ENCODE results near the gene SPHKAP. TPM values are rescaled to one million over a fixed set of nuclear protein-coding genes. Genes with fewer than 3 reads are reported as not detected.
"Not testable (repeated sequence)": the region's sequence is repeated elsewhere in the genome, so short reads cannot be mapped to it uniquely, and the experiment has no call there.

Gene SPHKAP
- total RNA-seq, 1 donor from 2014 or later: not detected

DNA sequence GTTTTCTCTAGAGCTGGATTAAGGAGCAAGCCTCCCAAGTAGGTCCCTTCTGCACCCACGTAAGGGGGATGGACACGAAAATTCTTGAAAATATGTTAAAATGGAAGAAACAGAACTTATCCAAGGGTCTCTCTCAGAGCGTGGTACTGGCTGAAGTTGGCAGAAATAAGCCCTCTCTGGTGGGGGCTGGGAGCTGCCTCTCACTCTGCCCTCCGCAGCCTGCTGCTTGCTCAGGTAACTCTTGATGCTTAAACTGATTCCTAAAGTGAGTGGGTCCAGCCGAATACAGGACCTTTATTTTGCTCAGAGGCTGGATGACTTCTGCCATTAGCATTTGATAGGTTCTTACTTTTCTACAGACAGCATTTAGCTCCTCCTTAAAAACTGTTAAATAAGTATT is 78.1 kb downstream of the SPHKAP start:
- no peak for DNase-seq (ENCODE audit: low spot score)

DNA sequence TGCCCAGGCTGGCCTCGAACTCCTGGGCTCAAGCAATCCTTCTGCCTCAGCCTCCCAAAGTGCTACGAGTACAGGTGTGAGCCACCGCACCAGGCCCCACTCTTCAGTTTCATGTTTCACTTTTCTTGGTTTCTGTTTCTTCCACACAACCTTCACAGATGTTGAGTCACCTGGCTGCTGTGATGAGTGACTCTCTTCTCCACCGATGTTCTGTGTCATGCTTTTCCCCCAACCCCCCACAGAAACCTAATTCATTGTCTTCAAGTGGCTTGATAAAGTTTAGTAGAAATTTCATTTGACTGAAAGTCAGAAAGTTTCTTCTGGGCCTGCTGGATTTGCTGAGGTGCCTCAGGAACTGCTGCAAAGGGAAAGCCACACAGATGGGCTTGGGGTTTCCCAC is 78.5 kb downstream of the SPHKAP start:
- DNase-seq (ENCODE audit: low spot score): no peak

DNA sequence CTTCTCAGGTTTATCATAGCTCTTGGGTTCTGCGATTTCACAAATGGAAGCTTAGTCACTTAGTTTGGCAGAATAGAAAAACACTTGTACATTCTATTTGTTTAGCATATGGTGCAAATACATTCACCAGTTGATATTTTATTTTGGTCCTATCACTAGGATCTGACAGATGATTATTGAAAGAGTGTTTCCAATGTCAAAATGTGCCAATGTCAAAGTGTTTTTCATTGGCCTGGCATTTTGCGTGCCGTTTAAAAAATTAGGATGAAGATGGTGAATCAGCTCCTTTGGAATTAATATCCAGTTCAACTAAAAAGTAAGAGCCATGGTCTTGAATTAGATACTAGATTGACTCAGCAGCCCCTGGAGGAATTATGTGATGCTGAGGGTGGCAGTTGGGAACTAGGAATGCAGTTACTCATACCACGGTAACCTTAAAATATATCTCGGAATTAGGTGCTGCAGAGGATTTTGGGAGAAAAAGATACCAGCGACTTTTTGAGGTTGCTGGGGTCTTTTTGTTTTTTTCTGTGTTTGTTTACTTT is 87.0 kb downstream of the SPHKAP start:
- DNase-seq (ENCODE audit: low spot score): no peak

DNA sequence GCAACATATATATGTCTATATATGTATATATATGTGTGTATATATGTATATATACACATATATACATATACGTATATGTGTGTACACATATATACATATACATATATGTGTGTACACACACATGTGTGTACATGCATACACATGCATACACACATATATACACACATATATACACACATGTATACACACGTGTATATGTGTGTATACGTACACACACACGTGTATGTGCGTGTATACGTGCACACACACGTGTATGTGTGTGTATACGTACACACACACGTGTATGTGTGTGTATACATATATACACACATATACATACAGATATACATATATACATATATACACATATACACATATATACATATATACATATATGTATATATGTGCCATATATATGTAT is 89.4 kb downstream of the SPHKAP start:
- no peak for DNase-seq (ENCODE audit: low spot score)

DNA sequence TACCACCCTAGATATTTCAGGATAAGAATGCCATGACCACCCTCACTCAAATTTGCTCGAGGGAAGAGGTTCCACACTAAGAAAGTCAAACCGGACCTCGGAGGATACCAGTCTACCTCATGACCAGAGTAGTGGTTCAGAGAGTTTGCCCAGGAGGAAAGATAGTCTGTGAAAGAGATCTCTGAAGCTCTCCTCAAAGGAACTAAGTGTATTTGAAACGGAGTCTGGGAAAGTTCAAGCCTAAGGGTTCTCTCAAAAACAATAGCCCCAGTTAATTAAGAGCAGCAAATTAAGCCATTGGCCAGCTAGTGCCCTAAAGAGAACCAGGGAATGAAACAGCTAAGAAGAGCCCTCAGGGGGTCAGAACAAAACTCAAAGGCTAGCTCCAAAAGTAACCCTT is 94.9 kb downstream of the SPHKAP start:
- DNase-seq (ENCODE audit: low spot score): no peak

DNA sequence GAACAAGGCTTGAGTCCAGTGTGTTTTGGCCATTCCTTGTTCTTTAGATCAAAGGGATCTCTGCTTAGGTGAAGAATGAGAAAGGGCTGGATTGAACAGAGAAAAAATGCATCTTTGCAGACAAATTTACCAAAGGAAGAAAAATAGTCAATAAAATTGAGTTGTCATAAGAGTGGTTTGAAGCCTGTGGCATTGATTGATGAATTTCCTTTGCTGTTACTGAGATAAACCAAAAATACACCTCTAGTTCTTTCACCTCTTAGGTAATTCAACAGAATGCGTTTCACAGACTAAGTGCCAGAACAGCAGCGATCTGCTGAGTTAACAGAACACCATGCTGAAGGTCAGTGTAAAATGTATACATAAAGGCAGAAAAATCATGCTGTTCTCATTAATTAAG is 96.8 kb downstream of the SPHKAP start:
- DNase-seq (ENCODE audit: low spot score): no peak

DNA sequence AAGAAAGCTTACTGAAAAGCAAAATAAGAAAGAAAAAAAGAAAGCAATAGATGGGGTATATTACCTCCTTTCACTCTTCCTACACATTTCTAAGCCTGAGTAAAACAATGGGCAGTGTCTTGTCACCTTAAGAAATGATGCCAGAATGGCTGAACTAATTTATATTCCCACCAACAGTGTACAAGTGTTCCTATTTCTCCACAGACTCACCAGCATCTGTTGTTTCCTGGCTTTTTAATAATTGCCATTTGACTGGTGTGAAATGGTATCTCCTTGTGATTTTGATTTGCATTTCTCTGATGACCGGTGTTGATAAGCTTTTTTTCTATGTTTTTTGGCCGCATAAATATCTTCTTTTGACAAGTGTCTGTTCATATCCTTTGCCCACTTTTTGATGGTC is 98.4 kb downstream of the SPHKAP start:
- DNase-seq (ENCODE audit: low spot score): no peak

DNA sequence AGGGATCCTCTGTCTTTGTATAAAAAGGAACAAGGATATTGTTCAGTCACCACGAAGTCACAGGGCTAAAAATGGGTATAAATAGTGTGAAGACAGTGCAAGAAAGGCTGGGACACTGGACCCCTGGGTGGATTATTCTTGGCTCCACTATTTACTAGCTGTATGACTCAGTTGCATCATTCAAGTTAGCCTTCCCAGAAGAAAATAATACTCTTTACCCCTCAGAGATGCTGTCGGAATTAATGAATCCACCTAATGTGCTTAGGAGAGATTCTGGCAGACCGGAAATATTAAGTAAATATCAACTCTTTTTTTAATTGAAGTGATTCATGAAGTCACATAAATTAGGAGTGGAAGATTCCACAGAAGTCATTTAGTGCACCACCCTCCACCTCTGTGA is 98.9 kb downstream of the SPHKAP start:
- DNase-seq (ENCODE audit: low spot score): no peak

DNA sequence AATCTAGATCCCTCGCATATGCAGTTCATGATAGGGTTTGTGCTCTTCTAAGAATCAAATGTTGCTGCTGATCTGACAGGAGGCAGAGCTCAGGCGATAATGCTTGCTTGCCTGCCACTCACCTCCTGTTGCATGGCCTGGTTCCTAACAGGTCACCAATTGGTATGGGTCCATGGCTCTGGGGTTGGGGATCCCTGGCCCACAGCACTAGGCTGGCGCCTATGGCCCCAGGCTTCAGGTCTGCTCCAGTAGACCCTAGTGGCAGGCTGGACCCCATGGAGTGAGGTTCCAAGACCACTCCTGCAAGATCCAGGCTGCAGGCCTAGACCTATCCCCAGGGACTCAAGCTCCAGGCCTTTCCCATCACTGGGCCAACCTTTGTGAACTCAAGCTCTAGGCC is 102.3 kb downstream of the SPHKAP start:
- no peak for DNase-seq (ENCODE audit: low spot score)

DNA sequence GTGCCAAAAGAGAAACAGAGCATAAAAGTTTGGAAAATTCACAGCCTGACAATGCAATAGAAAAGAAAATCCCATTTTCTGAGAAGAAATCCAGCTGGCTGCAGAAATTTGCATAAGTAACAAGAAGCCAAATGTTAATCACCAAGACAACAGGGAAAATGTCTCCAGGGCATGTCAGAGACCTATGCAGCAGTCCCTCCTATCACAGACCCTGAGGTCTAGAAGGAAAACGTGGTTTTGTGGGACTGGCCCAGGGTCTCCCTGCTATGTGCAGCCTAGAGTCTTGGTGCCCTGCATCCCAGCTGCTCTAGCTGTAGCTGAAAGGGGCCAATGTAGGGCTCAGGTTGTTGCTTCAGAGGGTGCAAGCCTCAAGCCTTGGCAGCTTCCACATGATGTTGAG is 104.8 kb downstream of the SPHKAP start:
- not testable (repeated sequence) for DNase-seq (ENCODE audit: low spot score)

DNA sequence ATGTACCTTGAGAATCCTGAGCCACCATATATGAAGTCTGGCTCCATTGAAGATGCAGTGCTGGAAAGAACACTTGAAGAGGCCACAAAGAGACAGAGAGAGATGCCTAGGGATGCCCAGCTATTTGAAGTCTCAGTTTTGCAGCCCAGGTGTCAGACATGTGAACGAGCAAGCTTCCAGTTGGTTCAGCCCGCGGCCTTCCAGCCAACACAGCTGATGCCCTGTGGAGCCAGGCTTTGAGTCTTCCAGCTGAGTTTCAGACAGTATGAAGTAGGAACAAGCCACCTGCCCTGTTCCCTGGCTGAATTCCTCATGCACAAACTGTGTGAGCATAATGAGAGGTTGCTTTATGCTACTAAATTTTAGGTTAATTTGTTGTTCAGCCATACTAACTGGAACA is 108.8 kb downstream of the SPHKAP start:
- no peak for DNase-seq (ENCODE audit: low spot score)

DNA sequence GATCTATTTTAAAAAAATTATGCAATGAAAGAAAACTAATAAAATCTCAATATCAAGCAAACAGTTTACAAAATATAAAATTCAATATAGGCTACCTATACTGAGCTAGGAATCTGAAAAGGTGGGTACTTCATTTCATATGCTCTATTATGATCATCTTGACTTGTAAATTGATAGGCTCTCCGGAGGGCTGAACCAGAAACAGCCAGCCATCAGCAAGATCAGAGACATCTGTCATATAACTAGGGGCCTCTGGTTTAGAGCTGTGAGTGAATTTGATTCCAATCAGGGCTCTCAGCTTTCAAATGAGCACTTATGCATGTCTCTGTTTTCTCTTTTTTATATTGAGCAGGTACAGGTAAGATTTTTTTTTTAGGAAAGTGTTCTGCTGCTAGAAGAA is 114.2 kb downstream of the SPHKAP start:
- no peak for DNase-seq (ENCODE audit: low spot score)

DNA sequence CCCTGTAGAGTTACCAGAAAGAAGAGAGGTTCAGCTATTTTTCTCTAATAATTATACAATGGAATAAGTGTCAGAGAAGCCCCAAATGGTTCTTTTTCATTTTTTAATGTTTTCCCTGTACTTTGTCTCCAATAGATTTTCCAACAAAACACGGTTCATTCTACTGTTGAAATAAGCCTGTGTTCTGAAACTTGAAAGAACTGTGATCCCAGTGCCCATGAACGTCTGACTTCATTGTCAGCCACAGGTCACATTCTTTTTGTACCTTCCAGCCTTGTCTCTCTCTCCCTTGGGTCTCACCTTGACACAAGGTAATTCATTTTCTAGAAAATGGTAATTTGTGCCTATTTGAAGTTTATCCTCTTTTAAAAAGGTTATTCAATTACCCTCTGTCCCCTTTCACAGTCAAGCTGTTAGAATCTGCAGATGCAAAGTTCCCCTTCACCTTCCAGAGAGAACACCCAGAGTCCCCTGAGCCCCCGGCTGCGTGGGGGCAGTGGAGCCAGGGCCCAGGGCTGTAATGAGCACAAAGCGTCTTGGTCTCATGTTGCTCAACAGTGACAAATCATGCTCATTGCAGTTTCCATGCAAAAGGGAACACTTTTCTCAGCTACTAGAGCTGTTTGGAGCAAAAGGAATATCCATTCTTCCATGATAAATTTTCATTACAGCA is 115.2 kb downstream of the SPHKAP start:
- DNase-seq (ENCODE audit: low spot score): no peak

DNA sequence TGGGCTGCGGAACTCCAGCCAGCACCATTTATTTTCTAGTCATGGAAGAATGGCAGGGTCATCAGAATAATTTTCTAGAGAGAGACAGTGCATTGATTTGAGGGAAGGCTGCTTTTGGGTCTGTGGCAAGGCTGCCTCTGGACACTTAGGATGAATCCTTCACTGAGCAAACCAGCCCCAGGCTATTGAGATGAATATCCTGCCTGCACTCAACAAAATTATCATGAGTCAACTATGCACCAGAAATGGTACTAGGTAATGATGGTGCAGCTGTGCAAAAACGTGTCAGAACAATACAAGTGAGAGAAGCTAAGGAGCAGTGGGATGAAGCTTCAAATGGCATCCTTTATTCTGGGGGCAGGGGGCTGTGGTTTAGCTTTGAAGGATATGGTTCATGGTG is 115.8 kb downstream of the SPHKAP start:
- DNase-seq (ENCODE audit: low spot score): no peak

DNA sequence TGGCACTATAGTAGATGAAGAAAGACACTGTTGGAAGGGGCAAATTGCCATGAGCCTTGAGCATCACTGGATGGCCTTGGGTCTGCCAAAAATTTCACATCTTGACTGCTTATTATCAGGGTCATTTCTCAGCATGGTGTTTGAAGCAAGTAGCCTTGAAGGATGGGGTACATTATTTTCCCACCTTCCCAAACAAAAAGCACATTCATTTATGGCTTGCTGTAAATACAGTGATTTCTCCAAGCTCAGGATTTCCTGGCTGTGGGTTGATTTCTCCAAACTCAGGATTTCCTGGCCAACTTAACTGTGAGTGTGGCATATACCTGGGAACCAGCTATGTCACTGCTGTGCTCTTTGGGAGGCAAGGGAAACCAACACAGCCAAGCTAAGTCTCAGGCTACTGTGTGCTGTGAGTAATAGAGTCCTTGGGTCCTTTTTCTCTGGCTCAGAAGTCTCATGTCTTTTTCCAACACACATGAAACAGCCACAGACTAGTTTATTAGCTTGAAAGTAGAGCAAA is 116.6 kb downstream of the SPHKAP start:
- DNase-seq (ENCODE audit: low spot score): no peak

DNA sequence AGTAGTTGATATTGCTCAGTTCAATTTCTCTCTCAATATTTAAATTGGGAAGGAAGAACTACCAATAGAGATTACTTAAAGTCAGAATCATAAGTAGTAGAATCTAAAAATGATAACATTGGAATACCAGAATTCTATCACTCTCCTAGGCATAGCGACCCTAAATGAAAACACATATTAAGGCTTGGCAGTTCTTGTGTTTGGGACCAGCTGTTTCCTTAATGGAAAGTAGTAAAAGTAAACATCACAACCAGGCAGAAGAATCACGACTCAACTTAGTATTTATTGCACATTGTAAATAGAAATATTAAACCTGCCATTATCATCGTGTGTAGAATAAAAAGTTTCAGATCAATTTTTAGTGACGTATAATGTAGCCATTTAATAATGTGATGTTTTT is 117.5 kb downstream of the SPHKAP start:
- no peak for DNase-seq (ENCODE audit: low spot score)

DNA sequence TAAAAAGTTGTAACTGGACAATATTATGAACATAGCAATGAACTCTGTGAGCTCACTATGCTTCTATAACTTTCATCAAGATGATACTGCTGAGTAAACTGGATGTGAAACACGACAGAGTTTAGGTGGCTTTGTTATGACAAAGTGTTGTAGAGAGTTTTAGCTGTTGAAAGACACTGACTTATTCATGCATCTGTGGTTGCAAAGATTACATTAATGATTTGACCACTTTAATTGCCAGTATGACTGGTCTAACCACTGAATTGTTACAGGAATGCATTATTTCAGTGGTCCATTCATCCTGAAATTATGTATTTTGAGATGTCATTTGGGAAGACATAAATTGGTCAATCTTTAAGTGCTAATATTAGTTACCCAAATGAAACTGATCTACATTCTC is 117.9 kb downstream of the SPHKAP start:
- DNase-seq (ENCODE audit: low spot score): no peak

DNA sequence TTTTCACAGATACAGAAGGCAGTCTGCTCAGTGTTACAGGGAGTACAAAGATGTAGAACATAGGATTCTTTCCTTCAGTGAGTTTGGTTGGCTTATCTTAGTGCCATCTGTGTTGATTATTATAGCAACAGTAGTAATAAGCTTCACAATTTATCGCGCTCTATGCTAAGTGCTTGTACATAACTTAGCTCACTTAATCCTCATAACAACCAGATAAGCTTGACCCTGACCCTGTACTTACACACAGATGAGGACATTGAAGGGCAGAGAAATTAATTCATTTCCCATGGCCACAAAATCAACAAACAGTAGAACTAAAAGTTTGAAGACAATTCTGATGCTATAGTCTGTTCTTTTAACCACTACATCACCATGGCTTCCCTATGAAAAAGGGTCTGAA is 121.8 kb downstream of the SPHKAP start:
- DNase-seq (ENCODE audit: low spot score): no peak

DNA sequence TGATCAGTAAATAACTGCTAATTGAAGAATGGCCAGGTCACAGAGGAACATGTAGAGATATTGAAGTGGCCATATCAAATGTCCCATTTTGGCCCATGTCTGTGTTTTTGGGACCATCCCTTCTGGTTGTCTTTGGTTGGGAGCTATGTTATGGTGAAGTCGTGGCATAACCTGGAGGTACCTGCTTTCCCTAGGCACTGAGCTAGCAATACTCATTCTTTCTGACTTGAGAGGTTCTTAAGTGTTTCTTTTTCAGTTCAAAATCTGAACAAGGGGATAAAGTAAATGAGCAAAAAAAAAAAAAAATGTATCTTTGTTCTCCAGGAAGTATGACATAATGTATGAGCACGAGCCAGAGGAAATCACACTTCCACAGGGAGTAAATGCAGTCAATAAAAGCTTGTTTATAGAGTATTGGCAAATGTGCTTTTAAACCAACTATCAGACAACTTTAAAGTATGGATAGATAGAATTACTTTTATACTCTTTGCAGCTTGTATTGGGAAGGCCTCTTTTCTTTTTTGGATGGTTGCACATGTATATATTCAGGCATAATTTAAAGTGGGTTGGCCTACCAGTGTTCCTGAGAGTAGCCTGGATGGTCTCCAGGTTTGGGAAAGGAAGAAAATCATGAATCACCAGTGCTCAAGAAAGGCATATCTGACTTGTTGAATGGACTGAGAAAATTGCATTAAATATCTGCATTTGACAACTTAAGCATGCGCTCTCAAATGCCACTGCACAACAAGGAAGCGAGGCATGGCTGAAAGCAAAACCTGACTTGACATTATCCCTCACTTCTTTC is 125.0 kb downstream of the SPHKAP start:
- no peak for DNase-seq (ENCODE audit: low spot score)

DNA sequence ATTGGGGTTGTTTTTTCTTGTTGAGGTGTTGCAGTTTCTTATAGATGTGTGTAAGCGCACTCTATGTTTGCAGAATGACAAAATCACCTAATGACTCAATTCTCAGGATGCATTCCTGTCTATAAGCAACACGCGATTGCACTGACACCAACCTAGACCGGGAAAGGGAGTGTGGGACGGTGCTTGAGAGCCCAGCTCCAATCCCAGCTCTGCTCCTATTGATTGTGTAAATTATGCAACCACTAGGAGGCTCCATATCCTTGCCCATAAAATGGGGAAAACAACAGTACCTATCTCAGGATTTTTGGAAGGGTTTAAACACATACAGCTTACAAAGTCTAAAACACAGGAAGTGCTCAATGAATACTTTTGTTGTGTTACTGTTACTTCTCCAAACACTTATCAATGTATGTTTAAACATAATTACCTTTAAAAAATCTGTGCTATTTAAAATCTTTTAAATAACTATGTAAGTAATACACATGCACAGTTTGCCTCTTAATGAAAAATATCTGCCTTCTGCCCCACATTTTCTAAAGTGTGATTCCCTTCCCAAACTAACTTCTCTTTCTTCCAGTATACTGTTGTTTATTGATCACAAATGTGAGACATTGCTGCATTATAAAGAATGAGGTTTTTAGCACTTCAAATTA is 132.5 kb downstream of the SPHKAP start:
- DNase-seq (ENCODE audit: low spot score): no peak

DNA sequence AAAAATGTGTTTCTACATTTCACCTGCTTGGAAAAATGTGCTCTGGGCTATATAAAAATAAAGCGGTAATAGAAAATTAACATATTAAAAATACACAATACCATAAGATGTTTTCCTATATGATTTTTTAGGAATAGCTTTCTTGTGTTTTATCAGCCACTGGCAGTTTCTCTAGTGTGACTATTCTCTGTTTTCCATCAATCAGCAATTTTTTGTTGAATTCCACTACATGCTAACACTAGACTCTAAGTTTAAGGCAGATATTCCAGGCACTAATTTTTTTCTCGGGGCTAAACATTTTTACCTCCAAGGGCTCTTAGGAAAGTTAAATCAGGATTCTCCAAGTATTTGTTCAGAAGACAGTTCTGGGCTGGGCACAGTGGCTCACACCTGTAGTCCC is 140.5 kb downstream of the SPHKAP start:
- DNase-seq (ENCODE audit: low spot score): no peak

DNA sequence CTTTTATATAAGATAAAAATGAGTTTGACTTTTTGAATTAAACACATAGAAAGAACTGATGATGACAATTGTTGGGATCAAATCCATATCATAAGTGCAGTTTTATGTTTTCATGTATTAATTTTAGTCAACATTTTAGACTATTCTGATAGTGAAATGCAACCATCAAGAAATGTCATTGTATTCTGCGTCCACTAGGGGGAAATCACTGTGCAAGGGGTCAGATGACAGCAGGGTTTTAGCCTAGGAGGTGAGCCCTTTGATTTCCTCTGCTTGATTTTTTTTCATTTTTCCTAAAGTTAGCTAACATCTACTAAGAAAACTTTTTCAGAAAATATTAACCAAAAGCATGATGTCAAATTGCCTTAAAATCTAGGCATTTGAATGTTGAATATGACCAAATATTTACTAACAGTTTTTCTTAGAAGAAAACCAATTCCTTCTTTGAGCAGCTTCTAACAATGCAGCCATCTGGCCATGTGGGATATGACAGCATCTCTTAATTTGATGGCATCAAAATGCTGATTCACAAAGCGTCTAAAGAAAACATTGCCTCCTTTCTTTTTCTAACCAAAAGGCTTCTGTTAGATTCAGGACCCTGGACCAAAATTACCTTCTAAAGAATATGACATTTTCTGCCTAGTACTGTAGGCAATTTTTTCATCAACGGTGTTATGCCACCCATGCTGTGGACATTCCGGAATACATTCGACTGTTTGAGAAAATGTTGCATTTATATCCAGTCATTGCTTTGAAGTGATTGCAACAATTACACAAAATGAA is 141.5 kb downstream of the SPHKAP start:
- DNase-seq (ENCODE audit: low spot score): no peak

Measured in ureter (tissue), 1 donor.